Neural cell (in vitro differentiated cells): Measurements from ENCODE around the gene TGFBR3L. TPM values are rescaled to one million over a fixed set of nuclear protein-coding genes. Genes with fewer than 3 reads are reported as not detected.
A peak's percentile ranks its signal among the peaks of the same experiment; 100 is the strongest.

Experiments
- H2AFZ ChIP-seq: fragments of 200-600, 300-800 bp; sonication (generic), shearing (Covaris generic); 2 replicates; pipeline ENCODE4 v1.6.0; 2014; ENCODE audit warnings: low read depth, mild to moderate bottlenecking, antibody characterized with exemption, low read length, moderate library complexity
- H3F3A ChIP-seq: fragments of 200-600 bp; shearing (Covaris generic); 2 replicates; pipeline ENCODE4 v1.6.1; 2016; ENCODE audit warnings: mild to moderate bottlenecking, moderate library complexity, mixed read lengths, antibody characterized with exemption, low read length; ENCODE audit not compliant: insufficient read depth, poor library complexity, severe bottlenecking
- H3K27ac ChIP-seq: fragments of 200-600, 300-800 bp; sonication (generic), shearing (Covaris generic); 2 replicates; pipeline ENCODE4 v1.5.1; 2014; ENCODE audit warnings: mild to moderate bottlenecking, low read length, moderate library complexity
- H3K27me3 ChIP-seq: fragments of 300-800, 200-600 bp; sonication (generic), shearing (Covaris generic); 2 replicates; pipeline ENCODE4 v1.6.0; 2014; ENCODE audit warnings: mild to moderate bottlenecking, low read depth, low read length, moderate library complexity; ENCODE audit not compliant: insufficient read depth
- H3K36me3 ChIP-seq: fragments of 300-800, 200-600 bp; sonication (generic), shearing (Covaris generic); 2 replicates; pipeline ENCODE4 v1.5.1; 2014; ENCODE audit warnings: mild to moderate bottlenecking, antibody characterized with exemption, low read length, moderate library complexity; ENCODE audit not compliant: insufficient read depth
- H3K4me2 ChIP-seq: fragments of 300-800, 200-600 bp; sonication (generic), shearing (Covaris generic); 2 replicates; pipeline ENCODE4 v1.6.0; 2014; ENCODE audit warnings: mild to moderate bottlenecking, low read length
- H3K4me3 ChIP-seq: fragments of 300-800, 200-600 bp; sonication (generic), shearing (Covaris generic); 2 replicates; pipeline ENCODE4 v1.5.1; 2014; ENCODE audit warnings: mild to moderate bottlenecking, low read length, moderate library complexity
- H3K79me2 ChIP-seq: fragments of 200-600 bp; shearing (Covaris generic); replicated peaks from 2 replicates; pipeline ENCODE4 v1.6.0; 2014; ENCODE audit warnings: mild to moderate bottlenecking, low read length, moderate library complexity; ENCODE audit not compliant: insufficient read depth
- H3K9ac ChIP-seq: fragments of 300-800, 200-600 bp; sonication (generic), shearing (Covaris generic); 2 replicates; pipeline ENCODE4 v1.6.1; 2016; ENCODE audit warnings: mild to moderate bottlenecking, low read length, mixed read lengths
- H3K9me2 ChIP-seq: fragments of 200-600 bp; shearing (Covaris generic); 2 replicates; pipeline ENCODE4 v1.6.1; 2016; ENCODE audit warnings: mild to moderate bottlenecking, low read length, mixed read lengths; ENCODE audit not compliant: insufficient read depth
- H3K9me3 ChIP-seq: fragments of 200-600, 300-800 bp; sonication (generic), shearing (Covaris generic); 2 replicates; pipeline ENCODE4 v1.6.1; 2016; ENCODE audit warnings: mild to moderate bottlenecking, mixed run types, low read length, moderate library complexity, mixed read lengths
- H4K20me1 ChIP-seq: fragments of 200-600 bp; shearing (Covaris generic); 2 replicates; pipeline ENCODE4 v1.6.1; 2016; ENCODE audit warnings: mild to moderate bottlenecking, mixed run types; ENCODE audit not compliant: insufficient read depth
- CTCF ChIP-seq: fragments of 450-650 bp; IDR thresholded peaks from 2 replicates; pipeline ENCODE4 v1.5.1; 2014; ENCODE audit warnings: antibody characterized with exemption, mild to moderate bottlenecking, moderate library complexity; ENCODE audit not compliant: poor library complexity, severe bottlenecking
- EP300 ChIP-seq: fragments of 450-650 bp; conservative IDR thresholded peaks from 2 replicates; pipeline ENCODE4 v1.6.1; 2014; ENCODE audit warnings: antibody characterized with exemption, mild to moderate bottlenecking, moderate library complexity; ENCODE audit not compliant: poor library complexity, severe bottlenecking
- EZH2 ChIP-seq: fragments of 200-600, 300-800 bp; shearing (Covaris generic), sonication (generic); IDR thresholded peaks from 2 replicates; pipeline ENCODE4 v1.6.1; 2014; ENCODE audit warnings: antibody characterized with exemption, low read length, borderline replicate concordance, mild to moderate bottlenecking; ENCODE audit not compliant: insufficient read depth, poor library complexity, severe bottlenecking
- MXI1 ChIP-seq: fragments of 450-650 bp; conservative IDR thresholded peaks from 2 replicates; pipeline ENCODE4 v1.6.1; 2014; ENCODE audit warnings: antibody characterized with exemption, mild to moderate bottlenecking; ENCODE audit not compliant: poor library complexity, severe bottlenecking
- POLR2AphosphoS5 ChIP-seq: IDR thresholded peaks from 2 replicates; pipeline ENCODE4 v1.6.1; 2012
- RAD21 ChIP-seq: fragments of 450-650 bp; conservative IDR thresholded peaks from 2 replicates; pipeline ENCODE4 v1.6.1; 2014; ENCODE audit warnings: antibody characterized with exemption, mild to moderate bottlenecking, moderate library complexity
- REST ChIP-seq: IDR thresholded peaks from 2 replicates; pipeline ENCODE4 v1.6.1; 2012; ENCODE audit warnings: borderline replicate concordance
- SMC3 ChIP-seq: fragments of 450-650 bp; conservative IDR thresholded peaks from 2 replicates; pipeline ENCODE4 v1.6.1; 2014; ENCODE audit warnings: antibody characterized with exemption, mild to moderate bottlenecking, moderate library complexity; ENCODE audit not compliant: poor library complexity
- TAF1 ChIP-seq: IDR thresholded peaks from 2 replicates; pipeline ENCODE4 v1.6.1; 2012; ENCODE audit warnings: low read depth
- polyA plus RNA-seq: library from polyadenylated mRNA; depleted of rRNA; stranded (reverse); fragments of >200 nt; gene quantifications from 2 replicates; pipeline ENCODE4 v1.2.3, GENCODE V29; 2014

Gene TGFBR3L
- polyA plus RNA-seq, 1 donor from 2014 or later: not detected

- H3K9me2 ChIP-seq: no peaks in the 10 kb centered on the region
- no peak for TF ChIP-seq EZH2
- no peak for TF ChIP-seq TAF1
- TF ChIP-seq POLR2AphosphoS5: no peak
- peaks cover 13% of the 10 kb centered on the region for H3K79me2 ChIP-seq
- no peak overlapping the region for H2AFZ ChIP-seq
- peaks cover 4% of the 10 kb centered on the region for H3F3A ChIP-seq
- no peak overlapping the region for H3K4me2 ChIP-seq
- no peak overlapping the region for H3K27ac ChIP-seq
- no peaks in the 10 kb centered on the region for H3K9me3 ChIP-seq
- H3K27me3 ChIP-seq: no peaks in the 10 kb centered on the region
- H3K9ac ChIP-seq: no peak overlapping the region
- no peak overlapping the region for H3K4me3 ChIP-seq
- no peaks in the 10 kb centered on the region for H4K20me1 ChIP-seq
- no peaks in the 10 kb centered on the region for H3K36me3 ChIP-seq
These were observed 26.2 kb downstream of the TGFBR3L start for GRCh38 chr19:7940841-7941240.

GRCh38 chr19:7941895-7942596, 27.4 kb downstream of the TGFBR3L start:
- H3K9ac ChIP-seq: no peak overlapping the region
- TF ChIP-seq RAD21 (no peak), POLR2AphosphoS5 (no peak), CTCF (no peak), EP300 (no peak), REST (no peak), TAF1 (no peak), SMC3 (no peak), EZH2 (no peak), MXI1 (no peak)
- no peaks in the 10 kb centered on the region for H3K9me3 ChIP-seq
- no peak overlapping the region for H3K27ac ChIP-seq
- no peaks in the 10 kb centered on the region for H3K27me3 ChIP-seq
- H3F3A ChIP-seq: peaks cover 4% of the 10 kb centered on the region
- H4K20me1 ChIP-seq: no peaks in the 10 kb centered on the region
- no peak overlapping the region for H2AFZ ChIP-seq
- no peak overlapping the region for H3K4me2 ChIP-seq
- no peaks in the 10 kb centered on the region for H3K36me3 ChIP-seq
- H3K79me2 ChIP-seq: peaks cover 13% of the 10 kb centered on the region
- H3K4me3 ChIP-seq: peak overlapping the region; percentile 86
- no peaks in the 10 kb centered on the region for H3K9me2 ChIP-seq
